Thymus (tissue), 11 donors: ENCODE measurements around the gene TSPAN9. TPM values are rescaled to one million over a fixed set of nuclear protein-coding genes. Genes with fewer than 3 reads are reported as not detected.

Source experiments
- DNase-seq, 9 donors: peaks; one replicate each; pipeline ENCODE4 v3.0.0-alpha.2; 2013; ENCODE audit warnings: low spot score in 9 of 9, low read depth in 6 of 9, missing footprints in 1 of 9
- H3K27ac ChIP-seq, 2 donors: one replicate each; pipeline ENCODE4 v1.5.1; 2013; ENCODE audit warnings: control low read depth in 1 of 2, low read depth in 1 of 2, low read length in 1 of 2, mild to moderate bottlenecking in 1 of 2, moderate library complexity in 1 of 2
- H3K27me3 ChIP-seq, 2 donors: one replicate each; pipeline ENCODE4 v1.5.1; 2013; ENCODE audit warnings: low read length in 1 of 2; ENCODE audit not compliant: control insufficient read depth in 2 of 2, insufficient read depth in 1 of 2
- H3K36me3 ChIP-seq, 2 donors: one replicate each; pipeline ENCODE4 v1.5.1; 2013; ENCODE audit warnings: low read length in 1 of 2, mild to moderate bottlenecking in 1 of 2, moderate library complexity in 1 of 2; ENCODE audit not compliant: control insufficient read depth in 2 of 2, insufficient read depth in 2 of 2
- H3K4me1 ChIP-seq, 2 donors: one replicate each; pipeline ENCODE4 v1.5.1; 2013; ENCODE audit warnings: low read length in 2 of 2; ENCODE audit not compliant: control insufficient read depth in 2 of 2, insufficient read depth in 2 of 2
- H3K4me3 ChIP-seq, 2 donors: one replicate each; pipeline ENCODE4 v1.5.1; 2013; ENCODE audit warnings: low read length in 2 of 2, control low read depth in 1 of 2, mild to moderate bottlenecking in 1 of 2
- H3K9me3 ChIP-seq, 2 donors: one replicate each; pipeline ENCODE4 v1.5.1; 2013; ENCODE audit warnings: low read length in 1 of 2, mild to moderate bottlenecking in 1 of 2; ENCODE audit not compliant: control insufficient read depth in 2 of 2, insufficient read depth in 1 of 2
- WGBS: extraction: QIAGEN DNeasy Blood & Tissue Kit; methylation state at CpG from one replicate; pipeline ENCODE4 v1.1.7; 2013; 5-methylcytosine and 5-hydroxymethylcytosine counted together
- polyA plus RNA-seq: library from polyadenylated mRNA; stranded (reverse); fragments of 200-250 nt; gene quantifications from one replicate; pipeline ENCODE4 v1.2.3, GENCODE V29; 2013
- total RNA-seq: library from RNA; stranded (reverse); fragments of 120-200 nt; gene quantifications from one replicate; pipeline ENCODE4 v1.2.4, GENCODE V29; 2013
- donor health status: healthy.

TSPAN9 gene
- total and polyA plus RNA-seq, 2 donors: 4.9 to 10.2 TPM

- peaks cover 28 to 63% of the 10 kb centered on the region in 2 donors for H3K27me3 ChIP-seq
- WGBS: 97% methylated on average over 1 of the region's 1 CpG
- no peak overlapping the region for H3K27ac ChIP-seq
Observed at GRCh38 chr12:3196488-3196887, 119.3 kb downstream of the TSPAN9 start.

GRCh38 chr12:3197131-3197818 is 120.1 kb downstream of the TSPAN9 start:
- peaks cover 32 to 67% of the 10 kb centered on the region in 2 donors for H3K27me3 ChIP-seq
- H3K4me1 ChIP-seq: peaks cover 0 to 2% of the 10 kb centered on the region in 2 donors
- H3K27ac ChIP-seq: no peak overlapping the region
- DNase-seq: no peak
- WGBS: 92% methylated on average over 8 of the region's 8 CpGs
- no peaks in the 10 kb centered on the region for H3K9me3 ChIP-seq
- H3K36me3 ChIP-seq: no peaks in the 10 kb centered on the region
- H3K4me3 ChIP-seq: no peak overlapping the region

More at GRCh38 chr12:3196488-3196887, 119.3 kb downstream of the TSPAN9 start:
- H3K9me3 ChIP-seq: no peaks in the 10 kb centered on the region
- H3K4me3 ChIP-seq: no peak overlapping the region
- H3K4me1 ChIP-seq: peaks cover 0 to 2% of the 10 kb centered on the region in 2 donors
- no peaks in the 10 kb centered on the region for H3K36me3 ChIP-seq
- no peak for DNase-seq

GRCh38 chr12:3199551-3200031 is 122.4 kb downstream of the TSPAN9 start:
- H3K4me1 ChIP-seq: peaks cover 0 to 2% of the 10 kb centered on the region in 2 donors
- 2% methylated on average over 45 of the region's 45 CpGs for WGBS
- no peak for DNase-seq
- H3K36me3 ChIP-seq: no peaks in the 10 kb centered on the region
- H3K27me3 ChIP-seq: peaks cover 38 to 68% of the 10 kb centered on the region in 2 donors
- H3K9me3 ChIP-seq: no peaks in the 10 kb centered on the region
- H3K27ac ChIP-seq: no peak overlapping the region
- H3K4me3 ChIP-seq: no peak overlapping the region

GRCh38 chr12:3200032-3200617 is 122.9 kb downstream of the TSPAN9 start:
- DNase-seq: no peak
- Histone ChIP-seq H3K27me3 (peaks cover 38 to 68% of the 10 kb centered on the region in 2 donors), H3K4me1 (peaks cover 0 to 2% of the 10 kb centered on the region in 2 donors), H3K9me3 (no peaks in the 10 kb centered on the region), H3K27ac (no peak overlapping the region), H3K36me3 (no peaks in the 10 kb centered on the region), H3K4me3 (peak overlapping the region in 1 of 2 donors; percentile 28)
- 2% methylated on average over 49 of the region's 49 CpGs for WGBS

GRCh38 chr12:3200814-3201233 is 123.6 kb downstream of the TSPAN9 start:
- peaks cover 38 to 63% of the 10 kb centered on the region in 2 donors for H3K27me3 ChIP-seq
- peaks cover 0 to 2% of the 10 kb centered on the region in 2 donors for H3K4me1 ChIP-seq
- H3K36me3 ChIP-seq: no peaks in the 10 kb centered on the region
- no peaks in the 10 kb centered on the region for H3K9me3 ChIP-seq
- DNase-seq: no peak
- no peak overlapping the region for H3K27ac ChIP-seq
- 4% methylated on average over 41 of the region's 41 CpGs for WGBS
- H3K4me3 ChIP-seq: peak overlapping the region in 1 of 2 donors; percentile 28

GRCh38 chr12:3201339-3202051 is 124.3 kb downstream of the TSPAN9 start:
- no peak for DNase-seq
- Histone ChIP-seq H3K27ac (no peak overlapping the region), H3K9me3 (no peaks in the 10 kb centered on the region), H3K27me3 (peaks cover 38 to 60% of the 10 kb centered on the region in 2 donors), H3K4me1 (peaks cover 0 to 2% of the 10 kb centered on the region in 2 donors), H3K36me3 (no peaks in the 10 kb centered on the region), H3K4me3 (no peak overlapping the region)
- WGBS: 51% methylated on average over 10 of the region's 10 CpGs

GRCh38 chr12:3202096-3202495 is 124.9 kb downstream of the TSPAN9 start:
- peaks cover 38 to 54% of the 10 kb centered on the region in 2 donors for H3K27me3 ChIP-seq
- DNase-seq: no peak
- no peak overlapping the region for H3K27ac ChIP-seq
- H3K9me3 ChIP-seq: no peaks in the 10 kb centered on the region
- H3K4me1 ChIP-seq: peaks cover 0 to 2% of the 10 kb centered on the region in 2 donors
- WGBS: 79% methylated on average over 11 of the region's 11 CpGs
- no peaks in the 10 kb centered on the region for H3K36me3 ChIP-seq
- H3K4me3 ChIP-seq: no peak overlapping the region

GRCh38 chr12:3202734-3203446 is 125.7 kb downstream of the TSPAN9 start:
- peaks cover 0 to 2% of the 10 kb centered on the region in 2 donors for H3K4me1 ChIP-seq
- peak in 6 of 9 donors; percentile 16 to 65 (median 44) for DNase-seq
- WGBS: 25% methylated on average over 8 of the region's 8 CpGs

More at GRCh38 chr12:3202734-3203446, 125.7 kb downstream of the TSPAN9 start:
- no peaks in the 10 kb centered on the region for H3K9me3 ChIP-seq
- H3K36me3 ChIP-seq: no peaks in the 10 kb centered on the region
- H3K27ac ChIP-seq: no peak overlapping the region
- no peak overlapping the region for H3K4me3 ChIP-seq
- H3K27me3 ChIP-seq: peaks cover 38 to 51% of the 10 kb centered on the region in 2 donors
